DMS 273 (cell line): ENCODE measurements around the gene PEX16.

Source experiments
- DNase-seq: peaks from one replicate; lab custom pipeline; 2025; ENCODE audit not compliant: unreplicated experiment; lab: John Stamatoyannopoulos, UW

Gene PEX16

GRCh38 chr11:45931739-45932138, 14.1 kb upstream of the PEX16 start:
- no peak for DNase-seq

- DNase-seq = peak; percentile 28
Observed at GRCh38 chr11:45930951-45931570, 13.4 kb upstream of the PEX16 start.

- peak; percentile 76 for DNase-seq
Observed at GRCh38 chr11:45930031-45930794, 12.5 kb upstream of the PEX16 start.

GRCh38 chr11:45929486-45930030, 11.9 kb upstream of the PEX16 start:
- DNase-seq = no peak

GRCh38 chr11:45928535-45929215, 11.0 kb upstream of the PEX16 start:
- DNase-seq = no peak

GRCh38 chr11:45927684-45928413, 10.2 kb upstream of the PEX16 start:
- DNase-seq = no peak

- DNase-seq = no peak
Observed at GRCh38 chr11:45927332-45927683, 9.6 kb upstream of the PEX16 start.

- DNase-seq = no peak
Observed at GRCh38 chr11:45926536-45927331, 9.1 kb upstream of the PEX16 start.

- DNase-seq = no peak
Observed at GRCh38 chr11:45926001-45926401, 8.3 kb upstream of the PEX16 start.

- no peak for DNase-seq
Observed at GRCh38 chr11:45925550-45925949, 7.9 kb upstream of the PEX16 start.

- DNase-seq = no peak
Observed at GRCh38 chr11:45924927-45925326, 7.2 kb upstream of the PEX16 start.

GRCh38 chr11:45924036-45924915, 6.6 kb upstream of the PEX16 start:
- no peak for DNase-seq

- peak; percentile 65 for DNase-seq
Observed at GRCh38 chr11:45922425-45923082, 4.9 kb upstream of the PEX16 start, which contains the start of gene LARGE2. Gene LARGE2, plus strand, starts transcription at chr11:45922656. Its CDS starts 227 bp downstream, at chr11:45922883.

GRCh38 chr11:45921561-45922424, 4.1 kb upstream of the PEX16 start:
- DNase-seq = peak; percentile 39

- no peak for DNase-seq
Observed at GRCh38 chr11:45920531-45921477, 3.1 kb upstream of the PEX16 start.

- DNase-seq = no peak
Observed at GRCh38 chr11:45919806-45920530, 2.3 kb upstream of the PEX16 start.
